ENCODE measurements around the gene GALM.
"Not testable (repeated sequence)": the region's sequence is repeated elsewhere in the genome, so short reads cannot be mapped to it uniquely, and the experiment has no call there.

GALM gene

GRCh38 chr2:38668779-38669479 is 3.0 kb downstream of the GALM start:
- peaks cover 36% of the 10 kb centered on the region for H3K36me3 Mint-ChIP-seq (ENCODE audit: low read depth)
- no peak for DNase-seq
- peak overlapping the region; percentile 81 for H3K27ac Mint-ChIP-seq
- H3K9me3 Mint-ChIP-seq = no peaks in the 10 kb centered on the region
- H3K27me3 Mint-ChIP-seq (ENCODE audit: low read depth, poor library complexity) = peaks cover 4% of the 10 kb centered on the region
- TF ChIP-seq CTCF (IDR thresholded peaks at IDR 0.05) = no peak
- H3K4me1 Mint-ChIP-seq = peaks cover 51% of the 10 kb centered on the region
- peak overlapping the region; percentile 48 for H3K4me3 Mint-ChIP-seq

- DNase-seq = no peak
- Mint-ChIP-seq H3K27me3 (ENCODE audit: low read depth, poor library complexity) (no peaks in the 10 kb centered on the region), H3K4me3 (no peak overlapping the region), H3K27ac (peak overlapping the region; percentile 37), H3K36me3 (ENCODE audit: low read depth) (peaks cover 49% of the 10 kb centered on the region), H3K4me1 (peaks cover 42% of the 10 kb centered on the region), H3K9me3 (no peaks in the 10 kb centered on the region)
- no peak for TF ChIP-seq CTCF (IDR thresholded peaks at IDR 0.05)
These were observed 5.4 kb downstream of the GALM start for GRCh38 chr2:38671303-38671702.

- H3K4me3 Mint-ChIP-seq = no peak overlapping the region
- DNase-seq = no peak
- peaks cover 36% of the 10 kb centered on the region for H3K4me1 Mint-ChIP-seq
- H3K9me3 Mint-ChIP-seq = no peaks in the 10 kb centered on the region
- TF ChIP-seq CTCF (IDR thresholded peaks at IDR 0.05) = no peak
- no peak overlapping the region for H3K27ac Mint-ChIP-seq
- H3K27me3 Mint-ChIP-seq (ENCODE audit: low read depth, poor library complexity) = no peaks in the 10 kb centered on the region
- peaks cover 54% of the 10 kb centered on the region for H3K36me3 Mint-ChIP-seq (ENCODE audit: low read depth)
These were observed 6.0 kb downstream of the GALM start for GRCh38 chr2:38671946-38672345.

GRCh38 chr2:38672445-38673391 is 6.8 kb downstream of the GALM start:
- no peak for DNase-seq
- TF ChIP-seq CTCF (IDR thresholded peaks at IDR 0.05) = no peak
- peaks cover 28% of the 10 kb centered on the region for H3K4me1 Mint-ChIP-seq
- peaks cover 61% of the 10 kb centered on the region for H3K36me3 Mint-ChIP-seq (ENCODE audit: low read depth)
- H3K27me3 Mint-ChIP-seq (ENCODE audit: low read depth, poor library complexity) = no peaks in the 10 kb centered on the region
- no peaks in the 10 kb centered on the region for H3K9me3 Mint-ChIP-seq
- no peak overlapping the region for H3K27ac Mint-ChIP-seq
- no peak overlapping the region for H3K4me3 Mint-ChIP-seq

GRCh38 chr2:38676681-38677080 is 10.8 kb downstream of the GALM start:
- Mint-ChIP-seq H3K27ac (no peak overlapping the region), H3K27me3 (ENCODE audit: low read depth, poor library complexity) (no peaks in the 10 kb centered on the region), H3K4me1 (no peaks in the 10 kb centered on the region), H3K36me3 (ENCODE audit: low read depth) (peaks cover 69% of the 10 kb centered on the region), H3K9me3 (no peaks in the 10 kb centered on the region), H3K4me3 (no peak overlapping the region)
- no peak for DNase-seq
- TF ChIP-seq CTCF (IDR thresholded peaks at IDR 0.05) = no peak

- not testable (repeated sequence) for H3K4me1 Mint-ChIP-seq; H3K27ac Mint-ChIP-seq; H3K27me3 Mint-ChIP-seq (ENCODE audit: low read depth, poor library complexity); H3K4me3 Mint-ChIP-seq; H3K9me3 Mint-ChIP-seq; DNase-seq
- peaks cover 83% of the 10 kb centered on the region for H3K36me3 Mint-ChIP-seq (ENCODE audit: low read depth)
These were observed 15.0 kb downstream of the GALM start for GRCh38 chr2:38680868-38681267.

All from nephron progenitor cell (in vitro differentiated cells).